GM18951 (cell line): Measurements from ENCODE around the gene PCDHGA1.

Experiments used
- POLR2A ChIP-seq: IDR thresholded peaks from 4 replicates; pipeline ENCODE4 v1.6.1; 2011; ENCODE audit warnings: mild to moderate bottlenecking; ENCODE audit not compliant: insufficient read length, insufficient read depth; ENCODE audit errors: extremely low read depth
- in situ Hi-C: fragments of 300-500 bp; cut with MboI; formaldehyde crosslinking; loops from one replicate; pipeline ENCODE4 v1.12.0; 2022; ENCODE audit warnings: low sequenced_read_pairs, mixed read lengths, inconsistent platforms; ENCODE audit not compliant: unreplicated experiment

The PCDHGA1 gene

GRCh38 chr5:141487131-141487530, 156.8 kb downstream of the PCDHGA1 start:
- no peak for TF ChIP-seq POLR2A
- in situ Hi-C loops: no loop called here

- no peak for TF ChIP-seq POLR2A
- in situ Hi-C loops: no loop called here
Measured at GRCh38 chr5:141488591-141489561, 158.6 kb downstream of the PCDHGA1 start, which contains the start of gene PCDHGC5. TSS of gene PCDHGC5 (plus strand) at chr5:141489081. CDS start at chr5:141489241, 160 bp downstream.

GRCh38 chr5:141489841-141490240, 159.5 kb downstream of the PCDHGA1 start:
- in situ Hi-C loops: no loop called here
- no peak for TF ChIP-seq POLR2A

- in situ Hi-C loops: no loop called here
- TF ChIP-seq POLR2A: no peak
Measured at GRCh38 chr5:141490271-141490670, 160.0 kb downstream of the PCDHGA1 start.

- no peak for TF ChIP-seq POLR2A
- in situ Hi-C loops: no loop called here
Measured at GRCh38 chr5:141490771-141491170, 160.5 kb downstream of the PCDHGA1 start.

GRCh38 chr5:141491323-141492167, 161.2 kb downstream of the PCDHGA1 start:
- no peak for TF ChIP-seq POLR2A
- in situ Hi-C loops: no loop called here

- TF ChIP-seq POLR2A: no peak
- in situ Hi-C loops: no loop called here
Measured at GRCh38 chr5:141492168-141492885, 162.0 kb downstream of the PCDHGA1 start.

GRCh38 chr5:141493500-141494422, 163.4 kb downstream of the PCDHGA1 start:
- in situ Hi-C loops: no loop called here
- no peak for TF ChIP-seq POLR2A

- TF ChIP-seq POLR2A: no peak
- in situ Hi-C loops: no loop called here
Measured at GRCh38 chr5:141494761-141495452, 164.6 kb downstream of the PCDHGA1 start.

- TF ChIP-seq POLR2A: no peak
Measured at GRCh38 chr5:141495453-141495811, 165.1 kb downstream of the PCDHGA1 start.

GRCh38 chr5:141496038-141496437, 165.7 kb downstream of the PCDHGA1 start:
- in situ Hi-C loops: no loop called here
- no peak for TF ChIP-seq POLR2A

More at GRCh38 chr5:141495453-141495811, 165.1 kb downstream of the PCDHGA1 start:
- in situ Hi-C loops: no loop called here

GRCh38 chr5:141501761-141502160, 171.4 kb downstream of the PCDHGA1 start:
- in situ Hi-C loops: no loop called here
- TF ChIP-seq POLR2A: no peak

GRCh38 chr5:141503681-141504080, 173.4 kb downstream of the PCDHGA1 start:
- TF ChIP-seq POLR2A: no peak
- in situ Hi-C loops: no loop called here
